K562 (cell line): ENCODE data around the gene GRIA1. TPM values are rescaled to one million over a fixed set of nuclear protein-coding genes. Genes with fewer than 3 reads are reported as not detected.

ENCODE experiments used
- FOXJ3 ChIP-seq: sonication (generic); formaldehyde crosslinking; IDR thresholded peaks from 2 replicates; pipeline ENCODE4 v1.4.0; 2020; ENCODE audit warnings: mild to moderate bottlenecking, missing genetic modification reagents
- HMBOX1 ChIP-seq: sonication (generic); IDR thresholded peaks from 2 replicates; pipeline ENCODE4 v1.6.1; 2016
- MTA2 ChIP-seq: fragments of 450-650 bp; IDR thresholded peaks from 2 replicates; pipeline ENCODE4 v1.6.1; 2016; ENCODE audit warnings: low read depth
- NRF1 ChIP-seq, 2 experiments: fragments of 450-650 bp; IDR thresholded peaks in 1 of 2; conservative IDR thresholded peaks in 1 of 2; 2 replicates each; pipeline ENCODE4 v1.6.1; 2014; ENCODE audit warnings: mild to moderate bottlenecking in 2 of 2
- SMAD2 ChIP-seq: fragments of 150-350 bp; IDR thresholded peaks from 2 replicates; pipeline ENCODE4 v1.6.1; 2014; ENCODE audit warnings: low read depth, mild to moderate bottlenecking, low read length
- TRIM25 ChIP-seq: fragments of 450-650 bp; IDR thresholded peaks from 2 replicates; pipeline ENCODE4 v1.7.0; 2016; ENCODE audit warnings: borderline replicate concordance
- ZBTB26 ChIP-seq: fragments of 450-650 bp; formaldehyde crosslinking; IDR thresholded peaks from 2 replicates; pipeline ENCODE4 v1.4.0; 2022; ENCODE audit warnings: missing genetic modification characterization
- ZNF316 ChIP-seq: fragments of 450-650 bp; IDR thresholded peaks from 2 replicates; pipeline ENCODE4 v1.6.1; 2016
- ZNF324 ChIP-seq: fragments of 250-450 bp; sonication (Bioruptor Pico); IDR thresholded peaks from 2 replicates; pipeline ENCODE4 v1.4.0; 2020; ENCODE audit warnings: mild to moderate bottlenecking
- polyA plus RNA-seq, 8 experiments: library from polyadenylated mRNA; depleted of rRNA in 4 of 8; stranded (reverse) in 5 of 8; unstranded in 3 of 8; fragments of >200 nt; fragmentation: Nextera tagmentation in 2 of 8; fragmentation: Illumina TruSeq in 1 of 8; extraction: Ambion mirVana in 2 of 8; extraction: Trizol in 1 of 8; gene quantifications; 2 replicates each; pipeline versions ENCODE4 v1.2.1 to v1.2.3, GENCODE V29; 2011 to 2014; ENCODE audit warnings: inconsistent platforms in 1 of 8, missing spikeins in 1 of 8
- total RNA-seq, 7 experiments: library from RNA; depleted of rRNA in 6 of 7; stranded (reverse); fragments of >200 nt in 6 of 7; fragmentation: Illumina TruSeq in 2 of 7; extraction: Trizol in 2 of 7; gene quantifications; 2 replicates each; pipeline versions ENCODE4 v1.2.1 to v1.2.3, GENCODE V29; 2011 to 2021; ENCODE audit warnings: low replicate concordance in 1 of 7
- TF ChIP-seq, protein P1 (sequence below): sonication (generic); formaldehyde crosslinking; IDR thresholded peaks from 2 replicates; pipeline ENCODE4 v1.8.0; 2023; ENCODE audit warnings: mild to moderate bottlenecking, missing genetic modification reagents
- TF ChIP-seq, protein P2 (sequence below), 2 experiments: fragments of 200-800 bp in 1 of 2; sonication (Bioruptor generic) in 1 of 2; sonication (generic) in 1 of 2; formaldehyde crosslinking in 1 of 2; IDR thresholded peaks in 1 of 2; conservative IDR thresholded peaks in 1 of 2; 2 replicates each; pipeline versions ENCODE4 v1.5.0 to v1.6.1; 2016 to 2020; ENCODE audit warnings: missing compliant biosample characterization in 1 of 2, missing genetic modification characterization in 1 of 2, missing genetic modification reagents in 1 of 2
- TF ChIP-seq, protein P3 (sequence below): IDR thresholded peaks from 2 replicates; pipeline ENCODE4 v1.6.1; 2011; ENCODE audit warnings: borderline replicate concordance, low read depth, mild to moderate bottlenecking, moderate library complexity, low read length; ENCODE audit not compliant: insufficient read depth, poor library complexity, severe bottlenecking

Gene GRIA1
- total and polyA plus RNA-seq, 9 of the 15 experiments (the other 6 are each of a cell fraction or from before 2014, with no cell fraction given) = not detected

GRCh38 chr5:153674356-153674755, 183.9 kb downstream of the GRIA1 start (continued):
- TF ChIP-seq TRIM25 (no peak), MTA2 (no peak), FOXJ3 (CRISPR knock-in tag) (no peak), ZBTB26 (CRISPR knock-in tag) (no peak), SMAD2 (no peak), ZNF316 (no peak), HMBOX1 (no peak), ZNF324 (CRISPR knock-in tag) (no peak), NRF1 (conservative IDR thresholded peaks at IDR 0.05 in 1 of 2, IDR thresholded peaks at IDR 0.05 in 1 of 2) (no peak)
- TF ChIP-seq, protein P1, sequence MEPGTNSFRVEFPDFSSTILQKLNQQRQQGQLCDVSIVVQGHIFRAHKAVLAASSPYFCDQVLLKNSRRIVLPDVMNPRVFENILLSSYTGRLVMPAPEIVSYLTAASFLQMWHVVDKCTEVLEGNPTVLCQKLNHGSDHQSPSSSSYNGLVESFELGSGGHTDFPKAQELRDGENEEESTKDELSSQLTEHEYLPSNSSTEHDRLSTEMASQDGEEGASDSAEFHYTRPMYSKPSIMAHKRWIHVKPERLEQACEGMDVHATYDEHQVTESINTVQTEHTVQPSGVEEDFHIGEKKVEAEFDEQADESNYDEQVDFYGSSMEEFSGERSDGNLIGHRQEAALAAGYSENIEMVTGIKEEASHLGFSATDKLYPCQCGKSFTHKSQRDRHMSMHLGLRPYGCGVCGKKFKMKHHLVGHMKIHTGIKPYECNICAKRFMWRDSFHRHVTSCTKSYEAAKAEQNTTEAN = no peak
- TF ChIP-seq, protein P2, sequence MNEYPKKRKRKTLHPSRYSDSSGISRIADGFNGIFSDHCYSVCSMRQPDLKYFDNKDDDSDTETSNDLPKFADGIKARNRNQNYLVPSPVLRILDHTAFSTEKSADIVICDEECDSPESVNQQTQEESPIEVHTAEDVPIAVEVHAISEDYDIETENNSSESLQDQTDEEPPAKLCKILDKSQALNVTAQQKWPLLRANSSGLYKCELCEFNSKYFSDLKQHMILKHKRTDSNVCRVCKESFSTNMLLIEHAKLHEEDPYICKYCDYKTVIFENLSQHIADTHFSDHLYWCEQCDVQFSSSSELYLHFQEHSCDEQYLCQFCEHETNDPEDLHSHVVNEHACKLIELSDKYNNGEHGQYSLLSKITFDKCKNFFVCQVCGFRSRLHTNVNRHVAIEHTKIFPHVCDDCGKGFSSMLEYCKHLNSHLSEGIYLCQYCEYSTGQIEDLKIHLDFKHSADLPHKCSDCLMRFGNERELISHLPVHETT (CRISPR knock-in tag; conservative IDR thresholded peaks at IDR 0.05 in 1 of 2, IDR thresholded peaks at IDR 0.05 in 1 of 2) = no peak
- TF ChIP-seq, protein P3, sequence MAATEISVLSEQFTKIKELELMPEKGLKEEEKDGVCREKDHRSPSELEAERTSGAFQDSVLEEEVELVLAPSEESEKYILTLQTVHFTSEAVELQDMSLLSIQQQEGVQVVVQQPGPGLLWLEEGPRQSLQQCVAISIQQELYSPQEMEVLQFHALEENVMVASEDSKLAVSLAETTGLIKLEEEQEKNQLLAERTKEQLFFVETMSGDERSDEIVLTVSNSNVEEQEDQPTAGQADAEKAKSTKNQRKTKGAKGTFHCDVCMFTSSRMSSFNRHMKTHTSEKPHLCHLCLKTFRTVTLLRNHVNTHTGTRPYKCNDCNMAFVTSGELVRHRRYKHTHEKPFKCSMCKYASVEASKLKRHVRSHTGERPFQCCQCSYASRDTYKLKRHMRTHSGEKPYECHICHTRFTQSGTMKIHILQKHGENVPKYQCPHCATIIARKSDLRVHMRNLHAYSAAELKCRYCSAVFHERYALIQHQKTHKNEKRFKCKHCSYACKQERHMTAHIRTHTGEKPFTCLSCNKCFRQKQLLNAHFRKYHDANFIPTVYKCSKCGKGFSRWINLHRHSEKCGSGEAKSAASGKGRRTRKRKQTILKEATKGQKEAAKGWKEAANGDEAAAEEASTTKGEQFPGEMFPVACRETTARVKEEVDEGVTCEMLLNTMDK = no peak
